A673 (cell line): ENCODE measurements around the gene LARP4.

ENCODE experiments used
- CTCF ChIP-seq: fragments of 300-800, 200-600 bp; sonication (generic); conservative IDR thresholded peaks from 2 replicates; pipeline ENCODE4 v1.5.1; 2017; ENCODE audit warnings: low read depth, mild to moderate bottlenecking, antibody characterized with exemption, low read length, moderate library complexity, mixed read lengths
- EZH2 ChIP-seq: fragments of 200-600 bp; sonication (generic); IDR thresholded peaks from 2 replicates; pipeline ENCODE4 v1.6.1; 2017; ENCODE audit warnings: borderline replicate concordance, low read depth, mild to moderate bottlenecking, mixed read lengths, antibody characterized with exemption, low read length; ENCODE audit not compliant: poor library complexity, severe bottlenecking

GRCh38 chr12:50390316-50390741 is 10.4 kb upstream of the LARP4 start:
- no peak for TF ChIP-seq CTCF
- TF ChIP-seq EZH2: no peak
